Glomerular visceral epithelial cell (primary cell): ENCODE results near the gene OR10J1.
"Not testable (repeated sequence)": the region's sequence is repeated elsewhere in the genome, so short reads cannot be mapped to it uniquely, and the experiment has no call there.

Experiments
- DNase-seq: peaks from one replicate; pipeline ENCODE4 v3.0.0-alpha.2; 2016; ENCODE audit errors: extremely low spot score

The OR10J1 gene, protein sequence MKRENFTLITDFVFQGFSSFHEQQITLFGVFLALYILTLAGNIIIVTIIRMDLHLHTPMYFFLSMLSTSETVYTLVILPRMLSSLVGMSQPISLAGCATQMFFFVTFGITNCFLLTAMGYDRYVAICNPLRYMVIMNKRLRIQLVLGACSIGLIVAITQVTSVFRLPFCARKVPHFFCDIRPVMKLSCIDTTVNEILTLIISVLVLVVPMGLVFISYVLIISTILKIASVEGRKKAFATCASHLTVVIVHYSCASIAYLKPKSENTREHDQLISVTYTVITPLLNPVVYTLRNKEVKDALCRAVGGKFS

DNA sequence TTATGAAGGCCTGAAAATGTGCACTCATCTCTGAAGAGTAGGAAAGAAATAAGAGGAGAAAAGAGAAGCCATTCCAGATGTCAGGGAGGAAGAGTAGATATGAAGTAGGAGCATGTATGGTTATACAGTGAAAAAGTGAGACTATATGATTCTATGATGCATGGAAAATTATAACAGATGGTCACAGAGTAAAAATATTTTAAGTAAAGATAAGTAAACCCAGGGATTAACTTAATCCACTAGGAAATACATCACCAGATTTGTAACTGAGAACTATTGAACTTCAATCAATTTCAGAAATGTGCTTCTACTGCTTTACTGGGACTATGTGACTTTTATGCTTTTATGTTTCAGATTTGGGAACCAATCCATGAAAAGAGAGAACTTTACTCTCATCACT lies at the start of gene OR10J1:
OR10J1 (plus strand) TSS at position 301 of the 400 bp plus-strand sequence; CDS start at position 371, 70 bp downstream.
- no peak for DNase-seq

DNA sequence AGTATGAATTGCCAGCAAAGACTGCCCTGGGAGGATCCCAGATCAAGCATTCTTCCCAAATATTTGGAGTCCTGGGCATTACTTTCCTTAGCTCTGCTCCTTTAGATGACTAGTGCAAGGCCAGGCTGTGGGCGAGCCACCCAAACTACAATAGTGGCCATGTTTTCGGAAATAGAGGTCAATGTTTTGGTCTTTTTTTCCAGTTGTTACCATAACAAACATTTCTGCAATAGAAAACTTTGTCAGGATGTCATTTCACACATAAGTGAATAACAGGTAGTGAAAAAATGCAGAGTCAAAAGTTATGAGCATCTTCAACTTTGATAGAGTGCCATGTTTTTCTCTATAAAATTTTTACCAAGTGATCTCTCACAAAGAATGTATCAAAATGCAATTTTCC lies 32.7 kb upstream of the OR10J1 start:
- no peak for DNase-seq

GRCh38 chr1:159408862-159409400 lies 30.6 kb upstream of the OR10J1 start:
- DNase-seq, result no peak

DNA sequence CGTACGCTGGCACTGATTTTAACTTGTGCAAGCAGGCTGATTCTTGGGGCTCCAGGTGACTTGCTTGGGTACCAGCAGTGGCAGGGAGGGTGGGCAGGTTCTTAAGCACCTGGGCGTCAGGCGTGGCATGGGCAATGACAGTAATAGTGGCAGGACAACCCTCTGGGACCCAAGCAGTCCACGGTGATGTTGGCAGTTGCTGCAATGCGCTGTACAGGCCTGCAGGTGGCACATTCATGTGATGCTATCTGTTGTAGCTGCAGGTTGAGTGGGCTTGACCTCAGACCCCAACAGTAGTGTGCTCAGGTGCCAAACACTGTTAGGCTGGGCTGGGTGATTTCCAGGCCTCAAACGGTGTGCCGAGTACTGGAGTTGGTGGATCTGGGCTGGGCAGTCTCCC lies 17.7 kb upstream of the OR10J1 start:
- no peak for DNase-seq

- peak; percentile 2 for DNase-seq
These were observed 11.0 kb upstream of the OR10J1 start for GRCh38 chr1:159428536-159428935.

DNA sequence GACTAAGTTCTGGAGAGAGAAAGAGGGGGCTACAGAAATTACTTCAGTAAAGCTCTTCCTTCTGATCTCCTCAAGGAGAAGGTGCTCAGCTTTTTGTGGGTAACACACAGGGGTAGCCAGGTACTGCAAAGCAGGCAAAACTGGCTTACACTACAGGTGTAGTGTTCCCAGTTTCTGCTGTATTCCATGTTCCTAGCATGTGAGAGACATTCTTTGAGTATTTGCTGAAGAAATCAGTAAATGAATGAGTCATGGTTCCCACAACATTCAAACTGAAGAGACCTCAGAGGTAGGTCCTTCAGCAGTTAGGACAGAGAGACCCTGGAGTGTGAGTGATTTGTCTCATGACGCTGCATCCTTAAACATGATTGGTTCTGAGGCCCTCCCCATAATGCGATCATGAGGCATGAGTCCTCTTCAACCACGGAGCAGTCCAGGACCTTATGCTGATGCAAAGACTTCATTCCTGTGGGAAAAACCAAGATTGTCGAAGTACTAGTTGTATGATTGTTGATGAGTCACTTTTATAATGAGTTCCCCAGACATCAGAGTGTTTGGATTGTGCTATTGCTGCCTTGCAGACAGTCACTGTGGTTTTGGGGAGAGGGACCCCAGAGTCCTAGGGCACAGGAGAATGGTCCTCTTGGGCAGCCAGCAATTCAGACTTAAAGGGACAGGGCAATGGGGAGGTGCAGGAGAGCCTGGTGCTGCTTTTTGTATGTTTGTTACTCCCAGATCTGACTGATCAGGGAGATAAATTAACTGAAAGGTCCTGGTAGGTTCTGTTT lies 10.3 kb upstream of the OR10J1 start:
- DNase-seq, result peak; percentile 93

DNA sequence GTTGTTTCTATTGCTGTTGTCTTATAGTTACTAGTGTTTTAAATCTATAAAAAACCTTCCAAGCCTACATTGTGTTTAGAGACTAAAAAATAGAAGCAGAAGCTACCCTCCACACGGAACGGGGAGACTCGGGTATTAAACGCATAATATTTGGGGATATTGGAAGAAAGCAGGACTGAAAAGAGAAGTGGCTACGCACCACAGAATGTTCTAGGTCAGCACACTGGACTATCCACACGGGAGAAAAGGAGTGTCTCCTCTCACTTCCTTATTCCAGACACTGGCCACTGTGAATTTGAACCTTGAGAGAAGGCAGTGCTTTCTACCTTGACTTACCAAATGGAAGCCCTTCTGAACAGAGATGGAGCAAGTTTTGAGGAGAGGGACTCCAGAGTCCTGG lies 8.5 kb upstream of the OR10J1 start:
- DNase-seq, result no peak

- DNase-seq, result no peak
These were observed 7.6 kb upstream of the OR10J1 start, which contains the start of gene OR10J4 for GRCh38 chr1:159431904-159432303. Gene OR10J4, plus strand, starts transcription at chr1:159432204.

GRCh38 chr1:159436469-159436868 lies 3.1 kb upstream of the OR10J1 start:
- DNase-seq, result no peak

DNA sequence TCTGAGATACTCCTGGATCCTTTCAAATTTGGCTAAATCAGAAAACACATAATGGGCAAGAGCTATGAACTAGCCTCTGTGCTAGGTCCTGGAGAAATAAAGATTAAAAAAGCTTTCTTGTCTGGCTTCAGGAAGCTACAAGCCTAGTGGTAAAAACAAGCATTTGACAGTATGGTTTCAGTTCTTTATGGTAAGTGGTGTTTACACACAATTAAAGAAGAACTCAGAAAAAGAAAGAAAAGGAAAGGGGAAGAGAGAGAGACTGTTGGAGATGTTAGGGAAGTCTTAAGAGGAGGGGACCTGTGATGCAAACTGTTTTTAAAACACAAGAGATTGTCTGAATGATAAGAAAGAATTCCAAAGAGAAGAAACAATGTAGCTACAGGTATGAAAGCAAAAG lies 1.8 kb downstream of the OR10J1 start:
- no peak for DNase-seq

GRCh38 chr1:159442428-159442827 lies 2.9 kb downstream of the OR10J1 start:
- DNase-seq, result no peak

DNA sequence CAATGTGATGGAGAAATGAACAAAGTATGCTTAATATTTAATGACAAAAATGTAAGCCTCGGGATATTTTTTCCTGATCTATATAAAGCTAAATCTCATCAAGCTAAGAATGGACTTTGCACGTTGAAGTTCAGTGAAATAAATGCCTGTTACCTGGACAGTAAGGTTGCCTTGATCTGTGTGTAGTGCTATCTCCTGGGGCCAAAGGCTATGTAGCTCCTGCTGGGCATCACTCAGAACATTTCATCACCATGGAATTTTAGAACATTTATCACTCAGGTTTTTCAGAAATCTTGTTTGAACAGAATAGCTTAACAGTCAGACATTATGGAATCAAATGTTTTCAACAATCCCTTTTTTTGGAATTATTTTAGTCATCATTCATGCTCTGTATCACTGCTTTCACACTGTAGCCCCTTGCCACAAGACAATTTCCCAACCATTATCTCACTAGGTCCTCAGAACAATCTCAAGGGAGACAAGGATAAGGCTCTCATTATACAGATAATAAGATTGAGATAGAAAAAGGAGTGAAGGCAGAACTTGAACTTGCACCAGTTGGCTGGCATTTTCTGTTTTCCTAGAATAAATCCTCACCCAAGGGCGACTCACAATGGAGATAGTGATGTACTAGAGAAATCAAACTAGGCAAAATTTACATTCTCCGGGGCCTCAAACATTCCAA lies 3.7 kb downstream of the OR10J1 start:
- no peak for DNase-seq

GRCh38 chr1:159444511-159444910 lies 5.0 kb downstream of the OR10J1 start:
- DNase-seq, result peak; percentile 56

DNA sequence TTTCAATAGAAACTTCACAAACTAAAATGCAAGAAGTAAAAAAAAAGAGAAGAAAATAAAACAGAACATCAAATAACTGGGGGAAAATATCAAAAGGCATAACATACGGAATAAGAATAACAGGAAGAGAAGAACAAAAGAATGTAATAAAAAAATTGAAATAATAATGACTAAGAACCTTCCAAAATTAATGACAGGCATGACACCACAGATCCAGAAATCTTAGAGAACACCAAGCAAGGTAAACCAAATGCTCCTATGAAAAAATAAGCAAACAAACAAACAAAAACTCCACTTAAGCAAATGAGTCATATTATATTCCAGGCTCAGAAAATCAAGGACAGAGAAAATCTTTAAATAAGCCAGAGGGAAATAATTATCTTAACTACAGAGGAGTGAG lies 8.7 kb downstream of the OR10J1 start:
- DNase-seq, result no peak

DNA sequence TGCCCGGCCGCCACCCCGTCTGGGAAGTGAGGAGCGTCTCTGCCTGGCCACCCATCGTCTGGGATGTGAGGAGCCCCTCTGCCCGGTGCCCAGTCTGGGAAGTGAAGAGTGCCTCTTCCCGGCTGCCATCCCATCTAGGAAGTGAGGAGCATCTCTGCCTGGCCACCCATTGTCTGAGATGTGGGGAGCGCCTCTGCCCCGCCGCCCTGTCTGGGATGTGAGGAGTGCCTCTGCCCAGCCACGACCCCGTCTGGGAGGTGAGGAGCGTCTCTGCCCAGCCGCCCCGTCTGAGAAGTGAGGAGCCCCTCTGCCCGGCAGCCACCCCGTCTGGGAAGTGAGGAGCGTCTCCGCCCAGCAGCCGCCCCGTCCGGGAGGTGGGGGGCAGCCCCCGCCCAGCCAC lies 10.1 kb downstream of the OR10J1 start:
- DNase-seq, result not testable (repeated sequence)

- no peak for DNase-seq
These were observed 20.0 kb downstream of the OR10J1 start for GRCh38 chr1:159459551-159459950.

- DNase-seq, result no peak
These were observed 25.7 kb downstream of the OR10J1 start for GRCh38 chr1:159465191-159465603.

GRCh38 chr1:159468321-159468720 lies 28.8 kb downstream of the OR10J1 start:
- no peak for DNase-seq

- no peak for DNase-seq
These were observed 30.5 kb downstream of the OR10J1 start for GRCh38 chr1:159469921-159470533.

- DNase-seq, result no peak
These were observed 33.8 kb downstream of the OR10J1 start for GRCh38 chr1:159473335-159473734.

DNA sequence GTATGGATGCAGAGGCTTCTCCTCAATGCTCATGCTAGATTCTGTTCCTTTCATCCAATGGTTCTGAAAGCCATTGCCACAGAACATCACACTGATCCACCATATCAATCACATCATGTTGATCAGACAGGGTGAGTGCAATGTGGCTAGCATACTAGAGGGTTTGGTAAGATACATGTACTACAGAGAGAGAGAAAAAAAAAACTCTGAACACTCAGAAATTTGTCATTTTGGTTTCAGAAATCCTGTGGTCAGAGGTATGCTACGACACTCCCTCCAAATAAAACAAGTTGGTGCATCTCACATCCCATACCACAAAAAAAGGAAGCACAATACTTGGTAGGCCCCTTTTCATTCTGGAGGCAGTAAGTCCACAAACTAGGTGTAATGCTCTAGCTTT lies 35.4 kb downstream of the OR10J1 start:
- DNase-seq, result no peak

DNA sequence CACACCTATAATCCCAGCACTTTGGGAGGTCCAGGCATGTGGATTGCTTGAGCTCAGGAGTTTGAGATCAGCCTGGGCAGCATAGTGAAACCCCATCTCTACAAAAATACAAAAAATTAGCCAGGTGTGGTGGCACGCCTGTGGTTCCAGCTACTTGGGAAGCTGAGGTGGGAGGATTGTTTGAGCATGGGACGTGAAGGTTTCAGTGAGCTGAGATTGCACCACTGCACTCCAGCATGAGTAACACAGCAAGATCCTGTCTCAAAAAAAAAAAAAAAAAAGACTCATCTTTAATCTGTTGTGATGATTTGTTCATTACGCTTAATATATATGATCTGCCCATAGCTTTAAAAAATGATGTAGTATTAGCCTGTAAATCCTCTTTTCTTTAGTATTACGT lies 44.0 kb downstream of the OR10J1 start:
- DNase-seq, result no peak
